Astrocyte (in vitro differentiated cells and primary cell): ENCODE data around the gene R3HDML. TPM values are rescaled to one million over a fixed set of nuclear protein-coding genes. Genes with fewer than 3 reads are reported as not detected.

ENCODE experiments used
- DNase-seq: peaks from one replicate; pipeline ENCODE4 v3.0.0-alpha.2; 2010; ENCODE audit warnings: low read depth
- FAIRE-seq: peaks from 2 replicates; lab custom pipeline; 2011; peaks lifted over from hg19 to GRCh38; lab: Jason Lieb, UNC
- H2AFZ ChIP-seq: 2 replicates; pipeline ENCODE4 v1.6.0; 2012; ENCODE audit warnings: low read depth, low read length, inconsistent platforms
- H3K27ac ChIP-seq: 2 replicates; pipeline ENCODE4 v1.5.1; 2011; ENCODE audit warnings: low read depth, low read length, inconsistent platforms
- H3K27me3 ChIP-seq: 2 replicates; pipeline ENCODE4 v1.6.0; 2011; ENCODE audit warnings: low read length, inconsistent platforms; ENCODE audit not compliant: insufficient read depth
- H3K36me3 ChIP-seq: 2 replicates; pipeline ENCODE4 v1.5.1; 2011; ENCODE audit warnings: low read length, inconsistent platforms; ENCODE audit not compliant: insufficient read depth
- H3K4me1 ChIP-seq: 2 replicates; pipeline ENCODE4 v1.5.1; 2011; ENCODE audit warnings: low read length, inconsistent platforms; ENCODE audit not compliant: insufficient read depth
- H3K4me2 ChIP-seq: 2 replicates; pipeline ENCODE4 v1.6.0; 2012; ENCODE audit warnings: low read length, inconsistent platforms
- H3K4me3 ChIP-seq: 2 replicates; pipeline ENCODE4 v1.5.1; 2011; ENCODE audit warnings: low read depth, mild to moderate bottlenecking, low read length, inconsistent platforms; ENCODE audit not compliant: insufficient read depth
- H3K79me2 ChIP-seq: 2 replicates; pipeline ENCODE4 v1.6.0; 2012; ENCODE audit warnings: mild to moderate bottlenecking, low read length, inconsistent platforms; ENCODE audit not compliant: insufficient read depth
- H3K9ac ChIP-seq: 2 replicates; pipeline ENCODE4 v1.6.0; 2012; ENCODE audit warnings: mild to moderate bottlenecking, low read length, inconsistent platforms
- H3K9me3 ChIP-seq: 2 replicates; pipeline ENCODE4 v1.5.1; 2012; ENCODE audit warnings: low read depth, mild to moderate bottlenecking, low read length, inconsistent platforms; ENCODE audit not compliant: insufficient read depth
- H4K20me1 ChIP-seq: 2 replicates; pipeline ENCODE4 v1.6.0; 2012; ENCODE audit warnings: low read length, inconsistent platforms; ENCODE audit not compliant: insufficient read depth
- H3K27ac Mint-ChIP-seq: one replicate; pipeline ENCODE4 v1.8.0; 2021; ENCODE audit warnings: mild to moderate bottlenecking, mixed read lengths; ENCODE audit not compliant: unreplicated experiment
- H3K27me3 Mint-ChIP-seq: one replicate; pipeline ENCODE4 v1.8.0; 2021; ENCODE audit warnings: low read depth, mixed read lengths; ENCODE audit not compliant: unreplicated experiment
- H3K36me3 Mint-ChIP-seq: one replicate; pipeline ENCODE4 v1.8.0; 2021; ENCODE audit warnings: low read depth, mixed read lengths; ENCODE audit not compliant: unreplicated experiment
- H3K4me1 Mint-ChIP-seq: one replicate; pipeline ENCODE4 v1.8.0; 2021; ENCODE audit warnings: low read depth, mixed read lengths; ENCODE audit not compliant: unreplicated experiment
- H3K4me3 Mint-ChIP-seq: one replicate; pipeline ENCODE4 v1.8.0; 2021; ENCODE audit warnings: mild to moderate bottlenecking, moderate library complexity, mixed read lengths; ENCODE audit not compliant: unreplicated experiment
- H3K9me3 Mint-ChIP-seq: one replicate; pipeline ENCODE4 v1.8.0; 2021; ENCODE audit warnings: mild to moderate bottlenecking, mixed read lengths; ENCODE audit not compliant: unreplicated experiment
- CTCF ChIP-seq: IDR thresholded peaks from 2 replicates; pipeline ENCODE4 v1.5.1; 2011; ENCODE audit warnings: low read depth, mild to moderate bottlenecking, inconsistent platforms, low read length, moderate library complexity; ENCODE audit not compliant: insufficient read depth
- EZH2 ChIP-seq: IDR thresholded peaks from 2 replicates; pipeline ENCODE4 v1.6.1; 2012; ENCODE audit warnings: mild to moderate bottlenecking, low read length, inconsistent platforms; ENCODE audit not compliant: insufficient read depth
- total RNA-seq: library from RNA; stranded (reverse); gene quantifications from 2 replicates; pipeline ENCODE4 v1.2.1, GENCODE V29; 2021

Gene R3HDML
- total RNA-seq, 1 donor from 2014 or later = 0.25 TPM

- H3K4me2 ChIP-seq = no peak overlapping the region
- H3K4me1 ChIP-seq = no peaks in the 10 kb centered on the region
- no peak overlapping the region for H3K4me3 ChIP-seq
- Mint-ChIP-seq H3K4me1 (peaks cover 18% of the 10 kb centered on the region), H3K9me3 (peaks cover 3% of the 10 kb centered on the region), H3K27me3 (peaks cover 6% of the 10 kb centered on the region), H3K36me3 (no peaks in the 10 kb centered on the region), H3K27ac (no peak overlapping the region), H3K4me3 (no peak overlapping the region)
- no peak overlapping the region for H3K27ac ChIP-seq
- no peak overlapping the region for H2AFZ ChIP-seq
- no peaks in the 10 kb centered on the region for H3K36me3 ChIP-seq
- no peak for FAIRE-seq
- no peaks in the 10 kb centered on the region for H3K9me3 ChIP-seq
- H3K79me2 ChIP-seq = no peaks in the 10 kb centered on the region
- no peak for DNase-seq
- H3K9ac ChIP-seq = no peak overlapping the region
- no peak for TF ChIP-seq EZH2
- TF ChIP-seq CTCF = no peak
- H3K27me3 ChIP-seq = peaks cover 27% of the 10 kb centered on the region
- H4K20me1 ChIP-seq = no peaks in the 10 kb centered on the region
Observed at GRCh38 chr20:44334709-44335108, 2.1 kb upstream of the R3HDML start.

GRCh38 chr20:44335675-44336074, 1.2 kb upstream of the R3HDML start:
- H2AFZ ChIP-seq = no peak overlapping the region

More at GRCh38 chr20:44335675-44336074, 1.2 kb upstream of the R3HDML start:
- no peaks in the 10 kb centered on the region for H3K36me3 ChIP-seq
- no peak overlapping the region for H3K27ac Mint-ChIP-seq
- FAIRE-seq = no peak
- H3K9me3 ChIP-seq = no peaks in the 10 kb centered on the region
- H3K36me3 Mint-ChIP-seq = no peaks in the 10 kb centered on the region
- no peaks in the 10 kb centered on the region for H3K4me1 ChIP-seq
- H3K27me3 Mint-ChIP-seq = peaks cover 6% of the 10 kb centered on the region
- H3K4me2 ChIP-seq = no peak overlapping the region
- peaks cover 18% of the 10 kb centered on the region for H3K4me1 Mint-ChIP-seq
- no peak overlapping the region for H3K27ac ChIP-seq
- TF ChIP-seq EZH2 (no peak), CTCF (no peak)
- DNase-seq = no peak
- H3K9me3 Mint-ChIP-seq = peaks cover 3% of the 10 kb centered on the region
- H3K9ac ChIP-seq = no peak overlapping the region
- H3K4me3 Mint-ChIP-seq = no peak overlapping the region
- H3K79me2 ChIP-seq = no peaks in the 10 kb centered on the region
- peaks cover 27% of the 10 kb centered on the region for H3K27me3 ChIP-seq
- H4K20me1 ChIP-seq = no peaks in the 10 kb centered on the region
- no peak overlapping the region for H3K4me3 ChIP-seq
